RPMI8226 (cell line): ENCODE results near the gene VWA8.
"Not testable (repeated sequence)": the region's sequence is repeated elsewhere in the genome, so short reads cannot be mapped to it uniquely, and the experiment has no call there.

Experiments used
- DNase-seq: peaks from one replicate; pipeline ENCODE4 v3.0.0-alpha.2; 2015

VWA8 gene

GRCh38 chr13:41639237-41639904 is 321.5 kb downstream of the VWA8 start:
- no peak for DNase-seq

GRCh38 chr13:41637586-41637985 is 323.3 kb downstream of the VWA8 start:
- no peak for DNase-seq

GRCh38 chr13:41637032-41637431 is 323.9 kb downstream of the VWA8 start:
- not testable (repeated sequence) for DNase-seq

- DNase-seq = not testable (repeated sequence)
Observed at GRCh38 chr13:41636590-41636989, 324.3 kb downstream of the VWA8 start.

- no peak for DNase-seq
Observed at GRCh38 chr13:41634407-41634806, 326.5 kb downstream of the VWA8 start.

- no peak for DNase-seq
Observed at GRCh38 chr13:41633776-41634175, 327.1 kb downstream of the VWA8 start.

GRCh38 chr13:41631296-41631965 is 329.5 kb downstream of the VWA8 start:
- DNase-seq = no peak

- DNase-seq = no peak
Observed at GRCh38 chr13:41627425-41627824, 333.5 kb downstream of the VWA8 start.

GRCh38 chr13:41624041-41624440 is 336.9 kb downstream of the VWA8 start:
- DNase-seq = no peak

- no peak for DNase-seq
Observed at GRCh38 chr13:41622432-41623429, 338.2 kb downstream of the VWA8 start.

GRCh38 chr13:41621716-41622431 is 339.0 kb downstream of the VWA8 start:
- DNase-seq = no peak

- DNase-seq = not testable (repeated sequence)
Observed at GRCh38 chr13:41617633-41618032, 343.3 kb downstream of the VWA8 start.

- no peak for DNase-seq
Observed at GRCh38 chr13:41616151-41616550, 344.8 kb downstream of the VWA8 start.

GRCh38 chr13:41615528-41615855 is 345.4 kb downstream of the VWA8 start:
- no peak for DNase-seq

- DNase-seq = no peak
Observed at GRCh38 chr13:41614671-41615527, 346.0 kb downstream of the VWA8 start.

GRCh38 chr13:41613984-41614661 is 346.8 kb downstream of the VWA8 start:
- DNase-seq = no peak

- DNase-seq = no peak
Observed at GRCh38 chr13:41613471-41613870, 347.4 kb downstream of the VWA8 start.

- DNase-seq = no peak
Observed at GRCh38 chr13:41611385-41611784, 349.5 kb downstream of the VWA8 start.

- no peak for DNase-seq
Observed at GRCh38 chr13:41610404-41610803, 350.5 kb downstream of the VWA8 start.

- no peak for DNase-seq
Observed at GRCh38 chr13:41609828-41610227, 351.1 kb downstream of the VWA8 start.

GRCh38 chr13:41608839-41609177 is 352.1 kb downstream of the VWA8 start:
- DNase-seq = no peak
